Astrocyte of the spinal cord (primary cell): Measurements from ENCODE around the gene MCC.

Source experiments
- DNase-seq: peaks from one replicate; pipeline ENCODE4 v3.0.0; 2011; ENCODE audit warnings: low read depth, low spot score
- H3K4me3 ChIP-seq: 2 replicates; pipeline ENCODE4 v1.5.1; 2011; ENCODE audit warnings: low read depth, mild to moderate bottlenecking, low read length, moderate library complexity
- in situ Hi-C: cut with HindIII; loops from 2 replicates; pipeline ENCODE4 v1.10.0; 2017; ENCODE audit warnings: low sequenced_read_pairs
- TF ChIP-seq, protein P1 (sequence below): IDR thresholded peaks from 2 replicates; pipeline ENCODE4 v1.5.1; 2012; ENCODE audit warnings: low read depth, mild to moderate bottlenecking, low read length, inconsistent platforms

Gene MCC

DNA sequence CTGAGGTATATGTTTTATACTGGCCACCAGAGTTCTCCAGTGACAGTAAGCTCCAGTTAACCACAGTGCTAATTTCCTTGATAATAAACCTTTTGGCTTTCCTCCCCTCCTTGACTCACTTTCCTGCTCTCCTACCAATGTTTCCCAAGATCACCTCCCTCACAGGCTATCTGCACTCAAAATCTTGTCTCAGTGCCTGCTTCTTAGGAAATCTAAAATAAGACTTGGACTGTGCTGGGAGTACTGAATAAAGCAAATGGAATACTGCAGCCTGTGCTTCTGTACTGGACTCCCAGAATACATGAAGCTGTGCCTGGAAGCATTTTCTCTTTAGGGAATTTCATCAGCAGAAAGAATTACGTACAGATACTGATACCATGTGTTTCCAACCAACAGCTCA lies 513.4 kb downstream of the MCC start:
- DNase-seq = no peak
- TF ChIP-seq, protein P1, sequence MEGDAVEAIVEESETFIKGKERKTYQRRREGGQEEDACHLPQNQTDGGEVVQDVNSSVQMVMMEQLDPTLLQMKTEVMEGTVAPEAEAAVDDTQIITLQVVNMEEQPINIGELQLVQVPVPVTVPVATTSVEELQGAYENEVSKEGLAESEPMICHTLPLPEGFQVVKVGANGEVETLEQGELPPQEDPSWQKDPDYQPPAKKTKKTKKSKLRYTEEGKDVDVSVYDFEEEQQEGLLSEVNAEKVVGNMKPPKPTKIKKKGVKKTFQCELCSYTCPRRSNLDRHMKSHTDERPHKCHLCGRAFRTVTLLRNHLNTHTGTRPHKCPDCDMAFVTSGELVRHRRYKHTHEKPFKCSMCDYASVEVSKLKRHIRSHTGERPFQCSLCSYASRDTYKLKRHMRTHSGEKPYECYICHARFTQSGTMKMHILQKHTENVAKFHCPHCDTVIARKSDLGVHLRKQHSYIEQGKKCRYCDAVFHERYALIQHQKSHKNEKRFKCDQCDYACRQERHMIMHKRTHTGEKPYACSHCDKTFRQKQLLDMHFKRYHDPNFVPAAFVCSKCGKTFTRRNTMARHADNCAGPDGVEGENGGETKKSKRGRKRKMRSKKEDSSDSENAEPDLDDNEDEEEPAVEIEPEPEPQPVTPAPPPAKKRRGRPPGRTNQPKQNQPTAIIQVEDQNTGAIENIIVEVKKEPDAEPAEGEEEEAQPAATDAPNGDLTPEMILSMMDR = no peak
- no peak overlapping the region for H3K4me3 ChIP-seq
- in situ Hi-C loops = no loop called here

DNA sequence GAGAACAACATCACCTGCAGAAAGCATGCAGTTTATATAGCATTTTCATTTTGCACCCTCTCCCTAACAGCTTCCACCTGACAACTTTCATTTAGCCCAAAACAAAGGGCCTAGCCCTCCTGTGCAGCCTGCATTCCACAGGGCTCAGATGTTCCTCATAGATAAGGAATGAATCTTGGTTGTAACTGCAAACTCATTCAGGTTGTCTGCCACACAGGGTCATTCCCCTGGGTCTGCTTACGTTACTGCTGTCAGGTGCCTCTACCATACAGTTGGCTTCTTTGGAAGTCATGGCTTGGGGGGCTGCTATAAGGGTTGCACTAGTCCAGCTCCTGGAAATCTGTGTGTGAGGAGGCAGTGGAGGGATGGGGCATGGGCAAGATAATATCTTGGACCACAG lies 514.3 kb downstream of the MCC start:
- no peak overlapping the region for H3K4me3 ChIP-seq
- TF ChIP-seq, protein P1 = no peak
- in situ Hi-C loops = no loop called here
- DNase-seq = no peak

DNA sequence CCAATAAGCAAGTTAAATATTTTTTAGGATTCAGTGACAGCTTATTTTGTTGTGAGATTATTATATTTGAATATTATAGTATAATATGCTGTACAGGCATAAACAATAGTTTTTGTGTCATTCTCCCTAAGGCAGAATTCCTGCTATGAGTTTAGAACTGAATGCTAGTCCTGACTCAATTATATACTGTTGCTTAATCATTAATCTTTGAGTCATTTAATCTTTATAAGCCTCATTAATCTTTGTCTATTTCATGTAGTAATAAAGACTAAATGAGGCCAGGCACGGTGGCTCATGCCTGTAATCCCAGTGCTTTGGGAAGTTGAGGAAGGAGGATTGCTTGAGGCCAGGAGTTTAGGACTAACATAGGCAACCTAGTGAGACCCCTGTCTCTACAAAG lies 515.2 kb downstream of the MCC start:
- in situ Hi-C loops = no loop called here
- TF ChIP-seq, protein P1 = no peak
- H3K4me3 ChIP-seq = no peak overlapping the region
- no peak for DNase-seq
